22Rv1 (cell line): ENCODE results near the gene CHST3.

Source experiments
- H3K27ac ChIP-seq: fragments of 450-650 bp; 2 replicates; pipeline ENCODE4 v1.5.1; 2017
- ZFX ChIP-seq: fragments of 450-650 bp; IDR thresholded peaks from 2 replicates; pipeline ENCODE4 v1.6.1; 2017; ENCODE audit warnings: antibody characterized with exemption, borderline replicate concordance
- TF ChIP-seq, protein P1 (sequence below): fragments of 450-650 bp; IDR thresholded peaks from 2 replicates; pipeline ENCODE4 v1.5.1; 2017; ENCODE audit warnings: mild to moderate bottlenecking

The CHST3 gene

DNA sequence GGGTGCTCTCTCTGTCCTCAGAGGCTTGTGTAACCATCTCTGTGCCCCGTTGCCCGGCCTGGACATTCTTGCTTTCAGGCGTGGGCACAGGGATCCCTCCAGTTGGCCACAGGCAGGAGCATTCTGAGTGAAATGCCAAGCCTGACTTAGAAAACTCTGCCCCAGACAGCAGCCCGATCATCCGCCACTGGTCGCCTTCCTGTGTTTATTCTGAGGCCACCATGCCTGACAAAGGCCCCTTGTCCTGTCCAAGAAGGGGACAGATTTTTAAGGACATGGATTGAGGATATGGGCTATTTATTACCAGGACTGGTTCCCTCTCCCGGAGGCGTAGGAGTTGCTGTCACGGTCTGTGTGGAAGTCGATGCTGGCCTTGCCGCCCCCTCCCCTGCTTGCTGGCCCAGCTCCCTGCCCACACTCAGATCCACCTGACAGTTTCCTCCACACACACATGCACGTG, 69.9 kb downstream of the CHST3 start:
- H3K27ac ChIP-seq: no peak overlapping the region
- TF ChIP-seq, protein P1, sequence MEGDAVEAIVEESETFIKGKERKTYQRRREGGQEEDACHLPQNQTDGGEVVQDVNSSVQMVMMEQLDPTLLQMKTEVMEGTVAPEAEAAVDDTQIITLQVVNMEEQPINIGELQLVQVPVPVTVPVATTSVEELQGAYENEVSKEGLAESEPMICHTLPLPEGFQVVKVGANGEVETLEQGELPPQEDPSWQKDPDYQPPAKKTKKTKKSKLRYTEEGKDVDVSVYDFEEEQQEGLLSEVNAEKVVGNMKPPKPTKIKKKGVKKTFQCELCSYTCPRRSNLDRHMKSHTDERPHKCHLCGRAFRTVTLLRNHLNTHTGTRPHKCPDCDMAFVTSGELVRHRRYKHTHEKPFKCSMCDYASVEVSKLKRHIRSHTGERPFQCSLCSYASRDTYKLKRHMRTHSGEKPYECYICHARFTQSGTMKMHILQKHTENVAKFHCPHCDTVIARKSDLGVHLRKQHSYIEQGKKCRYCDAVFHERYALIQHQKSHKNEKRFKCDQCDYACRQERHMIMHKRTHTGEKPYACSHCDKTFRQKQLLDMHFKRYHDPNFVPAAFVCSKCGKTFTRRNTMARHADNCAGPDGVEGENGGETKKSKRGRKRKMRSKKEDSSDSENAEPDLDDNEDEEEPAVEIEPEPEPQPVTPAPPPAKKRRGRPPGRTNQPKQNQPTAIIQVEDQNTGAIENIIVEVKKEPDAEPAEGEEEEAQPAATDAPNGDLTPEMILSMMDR: no peak
- TF ChIP-seq ZFX: no peak

DNA sequence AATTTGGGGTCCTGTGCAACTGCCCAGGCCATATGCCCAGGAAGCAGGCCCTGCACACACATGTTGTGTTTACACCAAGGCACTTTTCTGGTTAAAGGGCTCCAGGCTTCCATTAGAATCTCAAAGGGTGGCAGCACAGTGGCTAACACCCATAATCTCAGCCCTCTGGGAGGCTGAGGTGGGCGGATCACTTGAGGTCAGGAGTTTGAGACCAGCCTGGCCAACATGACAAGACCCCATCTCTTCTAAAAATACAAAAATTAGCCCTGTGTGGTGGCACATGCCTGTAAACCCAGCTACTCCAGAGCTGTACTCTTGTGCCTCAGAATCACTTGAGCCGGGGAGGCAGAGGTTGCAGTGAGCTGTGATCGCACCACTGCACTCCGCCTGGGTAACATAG, 70.6 kb downstream of the CHST3 start:
- no peak overlapping the region for H3K27ac ChIP-seq
- TF ChIP-seq ZFX: no peak
- TF ChIP-seq, protein P1: no peak

GRCh38 chr10:72035252-72035887, 71.2 kb downstream of the CHST3 start:
- TF ChIP-seq, protein P1: no peak
- TF ChIP-seq ZFX: no peak
- no peak overlapping the region for H3K27ac ChIP-seq

- no peak overlapping the region for H3K27ac ChIP-seq
- no peak for TF ChIP-seq ZFX
- TF ChIP-seq, protein P1: no peak
Observed at GRCh38 chr10:72037266-72037665, 73.1 kb downstream of the CHST3 start.

DNA sequence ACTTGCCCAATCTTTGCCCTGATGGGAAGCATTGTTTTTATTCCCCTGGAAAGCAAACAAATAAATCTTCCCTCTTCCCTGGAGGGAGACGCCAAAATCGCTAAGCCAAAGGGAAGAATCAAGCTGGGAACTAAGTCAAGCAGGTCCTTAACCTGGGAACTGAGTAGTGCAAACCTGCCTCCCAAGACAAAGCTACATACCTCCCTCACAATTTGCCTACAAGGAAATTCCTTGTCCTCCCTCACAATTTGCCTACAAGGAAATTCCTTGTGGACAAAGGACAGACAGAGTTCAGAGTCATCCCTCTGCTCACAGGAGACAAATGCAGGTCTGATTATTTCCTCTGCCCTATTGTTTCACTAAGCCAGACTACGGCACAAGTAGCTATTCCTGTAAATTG, 73.6 kb downstream of the CHST3 start:
- H3K27ac ChIP-seq: no peak overlapping the region
- TF ChIP-seq, protein P1: no peak
- no peak for TF ChIP-seq ZFX

DNA sequence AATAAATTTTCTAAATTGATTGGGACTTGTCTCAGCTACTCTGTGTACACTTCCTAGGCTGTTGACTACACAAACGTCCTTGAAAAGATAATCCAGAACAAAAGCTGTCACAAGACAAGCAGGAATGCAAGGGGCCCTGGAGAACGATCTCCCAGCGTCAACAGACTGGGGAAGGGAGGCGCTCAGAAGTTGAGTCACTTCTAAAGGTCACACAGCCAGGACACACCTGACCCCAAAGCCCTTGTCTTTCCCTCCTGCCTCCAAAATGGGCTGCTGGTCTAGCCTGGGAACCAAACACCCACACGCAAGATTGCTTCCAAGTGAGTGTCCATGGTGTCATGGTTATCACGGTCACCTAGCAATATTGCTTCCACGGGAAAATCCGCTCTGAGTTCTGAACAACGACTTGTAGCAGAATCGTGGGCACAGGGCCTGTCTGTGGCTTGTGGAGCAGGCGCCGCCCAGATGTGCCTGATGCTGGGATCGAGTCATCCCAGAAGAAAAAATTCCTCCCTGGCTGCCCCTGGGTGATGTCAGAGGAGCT, 74.3 kb downstream of the CHST3 start:
- no peak overlapping the region for H3K27ac ChIP-seq
- no peak for TF ChIP-seq ZFX
- TF ChIP-seq, protein P1: no peak

DNA sequence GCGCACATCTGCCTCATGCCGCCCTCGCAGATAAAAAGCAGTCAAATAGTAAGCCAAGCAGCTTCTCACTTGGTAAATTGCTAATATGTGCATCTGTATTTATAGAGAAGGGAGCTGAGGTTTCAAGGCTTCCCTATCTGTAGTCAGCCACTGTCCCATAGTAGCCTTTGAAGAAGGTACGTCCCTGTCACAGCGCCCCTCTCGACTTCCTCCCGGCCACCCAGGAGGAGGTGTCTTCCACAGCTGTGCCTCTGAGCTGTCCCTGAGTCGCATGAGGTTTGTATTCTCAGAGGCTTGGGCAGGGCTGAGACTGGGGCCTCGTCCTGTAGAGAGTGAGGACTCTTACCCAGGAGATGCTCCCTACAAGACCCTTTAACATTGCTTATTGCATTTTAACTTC, 75.2 kb downstream of the CHST3 start:
- H3K27ac ChIP-seq: no peak overlapping the region
- TF ChIP-seq ZFX: no peak
- TF ChIP-seq, protein P1: no peak
